Prostate gland (tissue), 2 donors: ENCODE measurements around the gene BTBD10.

ENCODE experiments used
- CTCF ChIP-seq, 4 experiments: fragments of 200-600 bp in 2 of 4; fragments of 450-650 bp in 2 of 4; sonication (generic) in 2 of 4; IDR thresholded peaks; 1 replicate in 3 of 4; 2 replicates in 1 of 4; pipeline ENCODE4 v1.5.1; 2016 to 2019; ENCODE audit warnings: antibody characterized with exemption in 4 of 4, mild to moderate bottlenecking in 2 of 4, moderate library complexity in 2 of 4
- POLR2A ChIP-seq: fragments of 450-650 bp; IDR thresholded peaks from one replicate; pipeline ENCODE4 v1.6.1; 2016; ENCODE audit warnings: antibody characterized with exemption, mild to moderate bottlenecking

GRCh38 chr11:13468750-13469149 is 5.7 kb upstream of the BTBD10 start:
- TF ChIP-seq CTCF (IDR thresholded peaks at IDR 0.05) (no peak), POLR2A (no peak)
